NCI-H748 (cell line): ENCODE measurements around the gene SMAD2.
"Not testable (repeated sequence)": the region's sequence is repeated elsewhere in the genome, so short reads cannot be mapped to it uniquely, and the experiment has no call there.

ENCODE experiments used
- DNase-seq: peaks from one replicate; lab custom pipeline; 2025; ENCODE audit not compliant: unreplicated experiment; lab: John Stamatoyannopoulos, UW

Gene SMAD2

GRCh38 chr18:47930199-47930930 lies at the start of gene SMAD2:
TSS of gene SMAD2 (minus strand) at chr18:47930659. CDS start at chr18:47896756, 33,903 bp downstream.
- DNase-seq: peak; percentile 94

GRCh38 chr18:47979611-47980200 lies 49.2 kb upstream of the SMAD2 start:
- no peak for DNase-seq

GRCh38 chr18:47978603-47979002 lies 48.1 kb upstream of the SMAD2 start:
- no peak for DNase-seq

- no peak for DNase-seq
These were observed 47.7 kb upstream of the SMAD2 start for GRCh38 chr18:47978141-47978540.

GRCh38 chr18:47975701-47976100 lies 45.2 kb upstream of the SMAD2 start:
- DNase-seq: no peak

- DNase-seq: no peak
These were observed 44.6 kb upstream of the SMAD2 start for GRCh38 chr18:47975105-47975504.

- no peak for DNase-seq
These were observed 40.4 kb upstream of the SMAD2 start for GRCh38 chr18:47970664-47971531.

- DNase-seq: no peak
These were observed 39.4 kb upstream of the SMAD2 start for GRCh38 chr18:47969816-47970215.

- DNase-seq: no peak
These were observed 38.3 kb upstream of the SMAD2 start for GRCh38 chr18:47968721-47969120.

- no peak for DNase-seq
These were observed 37.7 kb upstream of the SMAD2 start for GRCh38 chr18:47968006-47968676.

- DNase-seq: peak; percentile 44
These were observed 33.6 kb upstream of the SMAD2 start for GRCh38 chr18:47964053-47964452.

- DNase-seq: not testable (repeated sequence)
These were observed 30.5 kb upstream of the SMAD2 start for GRCh38 chr18:47961003-47961402.

GRCh38 chr18:47953471-47953931 lies 23.0 kb upstream of the SMAD2 start:
- no peak for DNase-seq

- DNase-seq: no peak
These were observed 20.1 kb upstream of the SMAD2 start for GRCh38 chr18:47950511-47950910.

GRCh38 chr18:47949202-47949601 lies 18.7 kb upstream of the SMAD2 start:
- no peak for DNase-seq

- no peak for DNase-seq
These were observed 16.4 kb upstream of the SMAD2 start for GRCh38 chr18:47946889-47947288.

- no peak for DNase-seq
These were observed 14.8 kb upstream of the SMAD2 start for GRCh38 chr18:47944972-47945852.

GRCh38 chr18:47936952-47937351 lies 6.5 kb upstream of the SMAD2 start:
- DNase-seq: no peak

- DNase-seq: peak; percentile 38
These were observed 5.0 kb upstream of the SMAD2 start for GRCh38 chr18:47935321-47936055.
